ENCODE results near the gene PEDS1.
A peak's percentile ranks its signal among the peaks of the same experiment; 100 is the strongest.

- peak; percentile 96 to 100 (median 97) for TF ChIP-seq CTCF (IDR thresholded peaks at IDR 0.05; ENCODE audit: control extremely low read depth in 1 of 3, insufficient read depth in 1 of 3, low read depth in 1 of 3, low read length in 3 of 3)
- no peak for TF ChIP-seq POLR2A (IDR thresholded peaks at IDR 0.05; ENCODE audit: control extremely low read depth in 1 of 2, low read depth in 2 of 2, low read length in 2 of 2)
Observed at GRCh38 chr20:50120935-50121693, 32.4 kb downstream of the PEDS1 start.
